Adrenal gland (tissue), 5 donors: ENCODE measurements around the gene ZNF418.

Experiments used
- POLR2A ChIP-seq, 2 donors: fragments of 450-650 bp; IDR thresholded peaks; one replicate each; pipeline ENCODE4 v1.6.1; 2017; ENCODE audit warnings: antibody characterized with exemption in 2 of 2, mild to moderate bottlenecking in 2 of 2, moderate library complexity in 1 of 2
- TF ChIP-seq, protein P1 (sequence below), 6 experiments: fragments of 450-650 bp in 4 of 6; fragments of 200-600 bp in 2 of 6; sonication (generic) in 1 of 6; IDR thresholded peaks; 1 replicate in 5 of 6; 2 replicates in 1 of 6; pipeline versions ENCODE4 v1.5.1 to v1.8.0; 2016 to 2021; ENCODE audit warnings: antibody characterized with exemption in 6 of 6, mild to moderate bottlenecking in 2 of 6, moderate library complexity in 1 of 6
- donor health status: DM: no; HTN: no; CAD: no.

DNA sequence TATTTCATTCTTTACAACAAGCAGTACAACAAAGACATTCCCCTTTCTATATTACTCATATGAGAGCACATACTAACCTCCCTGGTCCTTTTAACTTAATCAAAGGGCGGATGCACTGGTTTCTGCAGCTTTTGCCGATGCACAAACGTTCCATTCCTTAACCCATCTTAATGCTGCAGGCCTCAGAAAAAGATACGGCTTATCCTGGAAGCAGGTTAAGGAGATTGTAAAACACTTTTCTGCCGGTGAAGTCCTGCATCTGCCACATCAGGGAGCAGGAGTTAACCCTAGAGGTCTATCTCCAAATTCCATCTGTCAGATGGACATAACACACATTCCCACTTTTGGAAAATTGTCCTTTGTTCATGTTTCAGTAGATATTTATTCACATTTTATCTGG lies 34.9 kb downstream of the ZNF418 start:
- TF ChIP-seq, protein P1, sequence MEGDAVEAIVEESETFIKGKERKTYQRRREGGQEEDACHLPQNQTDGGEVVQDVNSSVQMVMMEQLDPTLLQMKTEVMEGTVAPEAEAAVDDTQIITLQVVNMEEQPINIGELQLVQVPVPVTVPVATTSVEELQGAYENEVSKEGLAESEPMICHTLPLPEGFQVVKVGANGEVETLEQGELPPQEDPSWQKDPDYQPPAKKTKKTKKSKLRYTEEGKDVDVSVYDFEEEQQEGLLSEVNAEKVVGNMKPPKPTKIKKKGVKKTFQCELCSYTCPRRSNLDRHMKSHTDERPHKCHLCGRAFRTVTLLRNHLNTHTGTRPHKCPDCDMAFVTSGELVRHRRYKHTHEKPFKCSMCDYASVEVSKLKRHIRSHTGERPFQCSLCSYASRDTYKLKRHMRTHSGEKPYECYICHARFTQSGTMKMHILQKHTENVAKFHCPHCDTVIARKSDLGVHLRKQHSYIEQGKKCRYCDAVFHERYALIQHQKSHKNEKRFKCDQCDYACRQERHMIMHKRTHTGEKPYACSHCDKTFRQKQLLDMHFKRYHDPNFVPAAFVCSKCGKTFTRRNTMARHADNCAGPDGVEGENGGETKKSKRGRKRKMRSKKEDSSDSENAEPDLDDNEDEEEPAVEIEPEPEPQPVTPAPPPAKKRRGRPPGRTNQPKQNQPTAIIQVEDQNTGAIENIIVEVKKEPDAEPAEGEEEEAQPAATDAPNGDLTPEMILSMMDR (IDR thresholded peaks at IDR 0.05) = no peak
- no peak for TF ChIP-seq POLR2A (IDR thresholded peaks at IDR 0.05)
